Measurements from ENCODE around the gene VAV2.
"Not testable (repeated sequence)": the region's sequence is repeated elsewhere in the genome, so short reads cannot be mapped to it uniquely, and the experiment has no call there.

The VAV2 gene

GRCh38 chr9:133996531-133997520 is 4.7 kb upstream of the VAV2 start:
- DNase-seq, result no peak

DNA sequence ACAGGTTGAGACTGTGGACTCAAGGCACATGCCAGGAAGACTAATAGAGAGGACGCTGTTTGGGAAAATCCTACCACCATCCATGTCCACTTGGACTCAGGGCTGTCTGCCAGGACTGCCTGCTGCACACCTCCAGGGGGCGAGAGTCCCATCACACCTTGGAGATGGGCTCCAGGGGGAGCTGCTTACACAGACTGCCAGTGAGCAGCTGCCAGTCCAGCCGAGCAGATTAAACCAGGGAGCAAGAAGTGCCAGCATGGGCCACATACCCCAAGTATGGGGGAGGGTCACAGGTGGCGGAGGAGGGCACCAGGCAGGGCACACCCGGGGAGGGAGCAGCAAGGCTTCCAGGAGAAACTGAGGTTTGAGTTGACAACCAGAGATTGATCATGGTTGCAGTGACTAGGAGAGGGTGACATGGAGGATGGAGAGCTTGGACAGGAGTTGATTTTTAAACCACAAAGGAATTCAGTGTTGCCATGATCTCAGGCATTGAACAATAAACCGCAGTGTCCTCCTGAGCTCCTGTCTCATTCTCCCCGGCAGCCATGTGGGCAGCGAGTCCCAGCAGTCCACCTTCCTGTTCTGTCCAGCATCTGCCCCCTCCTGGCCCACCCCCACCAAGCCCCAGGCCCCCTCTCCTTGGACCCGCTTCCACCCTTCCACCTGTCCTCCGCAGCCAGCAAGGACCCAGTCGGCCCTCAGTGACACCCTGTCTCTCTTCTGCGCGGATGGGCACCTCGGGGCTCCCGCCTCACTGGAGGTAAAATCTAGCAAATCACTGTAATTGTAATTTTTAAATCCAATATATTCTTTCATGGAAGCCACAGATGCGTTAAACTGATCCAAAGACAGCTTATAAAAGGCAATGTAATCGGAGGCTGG is 3.1 kb upstream of the VAV2 start:
- no peak for DNase-seq

DNA sequence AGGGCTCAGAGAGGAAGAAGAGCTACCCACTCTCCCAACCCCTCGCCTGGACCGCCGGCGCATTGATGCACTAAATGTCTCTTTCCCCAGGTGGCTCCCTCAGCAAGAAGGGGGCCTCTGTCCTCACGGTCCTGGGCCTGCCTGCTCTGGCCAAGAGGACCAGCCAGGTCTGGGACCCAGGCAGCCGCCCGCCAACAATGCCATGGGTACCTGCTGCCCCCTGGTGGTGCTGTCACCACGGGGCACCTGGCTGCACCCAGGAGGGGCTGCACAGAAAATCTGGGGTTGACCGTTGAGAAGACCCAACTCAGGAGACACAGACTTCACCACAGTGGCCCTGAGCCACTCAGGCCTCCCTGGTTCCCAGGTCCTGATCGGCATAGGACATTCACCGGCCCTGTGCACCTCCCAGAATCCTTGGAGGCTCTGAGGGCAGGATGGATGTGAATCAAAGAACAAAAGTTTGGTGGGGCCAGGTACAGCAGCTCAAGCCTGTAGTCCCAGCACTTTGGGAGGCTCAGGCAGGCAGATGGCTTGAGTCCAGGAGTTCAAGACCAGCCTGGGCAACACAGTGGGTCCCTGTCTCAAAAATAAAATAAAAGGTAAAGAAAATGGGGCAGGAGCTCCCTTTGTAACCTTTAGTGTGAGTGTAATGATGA is 2.4 kb upstream of the VAV2 start:
- peak; percentile 73 for DNase-seq

DNA sequence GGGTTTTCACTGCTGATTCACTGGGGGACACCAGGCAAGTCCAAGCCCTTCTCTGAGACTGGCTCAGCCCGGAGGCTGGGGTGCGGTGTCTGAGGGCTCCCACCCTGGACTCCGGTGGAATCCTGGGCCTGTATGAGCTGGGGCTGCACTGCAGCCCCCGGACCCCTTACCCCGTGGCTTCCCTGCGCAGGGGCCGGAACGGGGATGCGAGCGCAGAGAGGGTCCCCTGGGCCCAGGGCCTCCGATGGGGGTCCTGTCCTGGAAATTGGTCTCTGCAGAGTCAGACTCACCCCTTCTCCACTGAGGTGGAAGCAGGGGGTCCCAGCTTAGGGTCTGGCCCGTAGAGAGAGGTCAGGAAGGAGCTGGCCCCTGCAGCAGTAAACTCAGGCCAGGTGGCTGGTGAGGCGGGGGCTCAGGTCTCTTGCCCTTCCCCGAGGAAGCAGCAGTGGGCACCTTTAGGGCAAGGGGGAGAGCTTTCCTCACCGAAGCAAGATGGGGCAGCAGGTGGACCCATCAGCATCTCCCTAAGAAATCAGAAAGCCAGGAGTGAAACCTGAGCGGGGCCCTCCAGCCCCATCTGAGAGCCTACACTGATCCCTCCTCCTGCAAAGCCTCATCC is 1.6 kb upstream of the VAV2 start:
- no peak for DNase-seq

DNA sequence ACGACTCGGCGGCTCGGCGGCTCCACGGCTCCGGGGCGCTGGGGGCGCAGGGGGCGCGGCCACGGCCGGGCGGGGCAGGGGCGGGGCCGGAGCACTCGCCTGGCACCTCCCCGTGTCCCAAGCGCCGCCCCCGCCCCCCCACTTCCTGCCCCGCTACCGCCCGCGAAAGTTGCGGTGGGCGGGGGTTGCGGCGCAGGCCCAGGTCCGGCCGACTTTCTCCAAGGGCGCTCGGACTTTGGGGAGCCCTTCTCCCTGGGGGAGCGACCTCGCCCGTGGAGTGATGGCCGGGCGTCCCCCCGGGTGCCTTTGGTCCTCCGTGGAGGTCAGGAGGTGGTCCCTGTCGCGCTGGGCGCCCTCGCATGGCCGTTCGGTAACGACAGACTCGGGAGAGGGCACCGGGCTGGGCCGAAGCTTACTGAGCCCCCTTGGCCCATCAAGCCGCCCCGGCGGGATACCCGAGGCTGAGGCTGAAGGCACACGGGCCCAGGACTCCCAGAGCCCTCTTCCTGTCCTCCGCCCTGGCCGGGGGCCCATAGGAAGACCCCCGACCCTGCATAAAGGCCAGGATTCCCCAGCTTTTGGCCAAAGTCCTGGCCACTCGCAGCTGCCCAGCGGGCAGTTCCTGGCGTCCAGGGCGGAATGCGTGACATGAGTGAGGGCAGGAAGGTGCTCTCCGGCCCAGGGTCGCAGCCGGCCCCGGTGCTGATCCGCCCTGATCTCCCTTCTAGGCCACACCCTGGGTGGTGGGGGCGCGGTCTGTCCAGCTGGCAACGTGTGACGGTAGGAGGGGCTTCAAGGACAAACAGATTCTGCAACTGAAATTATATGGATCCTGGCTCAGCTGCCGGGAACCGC is 883 bp upstream of the VAV2 start:
- DNase-seq, result peak; percentile 72

DNA sequence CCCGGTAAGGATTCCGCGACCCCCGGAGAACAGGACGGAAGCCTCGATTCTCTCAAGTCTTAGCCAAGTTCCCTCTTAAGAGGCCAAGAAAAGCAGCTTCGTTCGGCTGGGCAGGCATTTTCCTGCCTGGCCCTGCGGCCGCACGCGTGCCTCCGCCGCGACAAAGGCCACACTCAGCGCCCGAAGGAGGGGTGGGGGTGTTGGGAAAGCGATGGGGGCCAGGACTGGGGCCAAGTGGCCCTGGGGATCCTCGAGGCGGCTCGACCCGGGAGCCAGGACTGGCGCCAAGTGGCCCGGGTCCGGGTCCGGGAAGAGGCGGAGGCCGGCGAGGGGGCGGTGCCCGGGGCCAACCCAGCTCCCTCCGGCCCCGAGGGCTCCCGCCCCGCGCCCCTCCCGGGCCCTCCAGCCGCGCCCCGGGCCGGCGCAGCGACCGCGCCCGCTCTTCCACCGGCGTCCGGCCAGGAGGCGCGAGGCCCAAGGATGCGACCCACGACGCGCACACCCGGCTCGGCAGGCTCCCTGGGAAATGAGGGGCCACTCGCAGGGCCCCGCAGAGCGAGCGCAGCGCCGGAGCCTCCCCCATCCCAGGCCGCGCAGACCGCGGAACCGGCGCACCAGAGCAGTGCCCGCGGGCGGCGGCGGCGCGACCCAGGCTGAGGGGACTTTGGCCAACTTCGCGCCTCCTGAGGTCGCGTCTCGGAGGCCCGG is 756 bp downstream of the VAV2 start:
- DNase-seq, result no peak

DNA sequence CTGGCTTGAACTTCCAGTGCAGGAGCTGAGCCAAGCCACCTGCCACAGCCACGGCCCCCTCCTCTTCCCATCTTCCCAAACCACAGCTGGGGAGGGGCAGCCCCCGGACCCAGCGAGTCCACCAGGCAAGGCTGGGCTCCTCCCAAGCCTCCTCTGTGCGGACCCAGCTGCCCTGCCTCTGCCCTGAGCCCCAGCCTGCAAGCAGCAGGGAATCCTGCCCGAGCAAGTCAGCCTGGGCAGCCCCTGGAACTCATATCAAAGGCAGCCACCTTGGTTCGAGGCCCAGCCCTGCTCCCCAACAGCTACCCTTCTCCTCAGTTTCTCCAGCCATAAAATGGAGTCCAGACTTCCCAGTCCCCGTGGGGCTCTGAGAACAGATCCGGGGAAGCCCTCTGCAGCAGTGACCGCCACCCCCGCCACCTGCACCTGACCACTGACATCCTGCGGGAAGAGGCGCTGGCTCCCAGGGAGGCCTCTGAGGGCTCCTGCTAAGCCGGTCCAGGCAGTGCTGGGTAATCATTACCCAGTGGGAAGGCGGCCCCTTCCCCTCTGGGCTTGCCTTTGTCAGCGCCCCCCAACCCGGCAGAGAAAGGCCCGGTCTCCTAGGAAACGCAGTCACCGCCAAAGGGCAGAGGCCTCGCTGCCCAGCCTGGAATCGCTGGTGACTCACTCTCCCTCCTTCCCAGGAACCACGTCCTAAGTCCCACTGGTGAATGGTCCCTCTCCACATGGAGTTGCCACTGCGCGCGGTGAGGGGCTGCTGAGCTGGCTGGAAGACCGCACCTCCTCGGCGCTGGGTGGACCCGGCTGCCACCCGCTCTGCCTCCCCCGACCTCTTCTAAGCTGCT is 1.5 kb downstream of the VAV2 start:
- DNase-seq, result no peak

- DNase-seq, result no peak
Measured at GRCh38 chr9:133989625-133990365, 2.3 kb downstream of the VAV2 start.

GRCh38 chr9:133988771-133989170 is 3.4 kb downstream of the VAV2 start:
- not testable (repeated sequence) for DNase-seq

DNA sequence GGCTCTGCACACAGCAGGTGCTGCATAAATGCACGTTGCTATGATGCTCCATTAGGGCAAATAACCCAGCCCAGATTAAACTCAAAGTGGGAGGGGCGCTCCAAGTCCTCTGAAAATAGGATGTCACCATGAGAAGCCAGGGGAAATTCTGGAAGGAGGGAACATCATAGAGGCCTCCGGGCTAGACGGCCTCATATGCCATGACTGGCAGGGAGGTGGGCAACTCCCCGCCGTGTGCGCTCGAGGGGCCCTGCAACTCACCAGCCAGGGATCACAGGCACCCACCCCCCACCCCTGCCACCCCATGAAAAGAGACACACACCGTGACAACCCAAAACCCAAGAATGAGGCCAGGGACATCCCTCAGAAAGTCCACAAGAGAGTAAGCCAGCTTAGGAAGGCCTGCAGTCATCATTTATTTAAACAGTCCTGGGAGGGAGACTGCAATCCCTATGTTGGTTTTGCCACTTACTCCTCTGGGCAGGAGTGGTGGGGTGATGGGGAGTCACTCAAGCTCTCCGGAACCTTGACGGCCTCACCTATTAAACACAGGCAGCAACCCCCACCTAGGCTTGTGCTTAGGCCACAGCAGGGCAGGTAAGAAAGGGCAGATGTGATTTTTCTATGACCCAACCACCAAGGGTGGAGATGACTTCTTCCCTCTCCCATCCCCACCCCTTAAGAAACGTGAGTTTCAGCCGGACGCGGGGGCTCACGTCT is 4.0 kb downstream of the VAV2 start:
- no peak for DNase-seq

- no peak for DNase-seq
Measured at GRCh38 chr9:133987446-133987788, 4.7 kb downstream of the VAV2 start.

DNA sequence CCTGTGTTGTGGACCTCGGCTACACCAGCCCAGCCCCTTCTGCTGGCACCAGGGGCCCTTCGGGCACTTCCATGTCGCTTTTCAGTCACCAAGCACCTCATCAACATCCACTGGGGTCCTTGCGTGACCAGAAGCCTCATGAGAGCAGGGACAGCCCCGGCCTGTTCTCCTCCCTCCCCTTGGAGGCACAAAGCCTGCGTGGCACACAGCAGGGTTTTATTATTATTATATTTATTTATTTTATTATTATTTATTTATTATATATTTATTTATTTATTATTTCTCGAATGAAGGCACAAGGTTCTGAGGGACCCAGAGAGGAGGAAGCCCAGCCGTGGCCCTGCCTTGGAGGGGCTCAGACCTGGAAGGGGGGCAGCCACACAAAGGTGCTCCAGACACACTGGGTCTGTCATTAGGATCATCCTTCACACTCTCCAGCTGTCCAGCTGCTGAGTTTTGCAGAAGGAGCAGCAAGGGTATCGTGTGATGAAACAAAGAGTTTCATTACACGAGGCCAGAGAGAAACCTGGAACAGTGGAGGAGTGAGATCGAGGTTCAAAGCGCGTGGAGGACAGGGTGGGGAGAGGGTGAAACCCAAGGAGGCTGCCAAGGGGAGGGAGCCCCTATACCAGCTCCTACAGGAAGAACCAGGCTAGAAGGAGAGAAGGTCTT is 5.2 kb downstream of the VAV2 start:
- DNase-seq, result no peak

DNA sequence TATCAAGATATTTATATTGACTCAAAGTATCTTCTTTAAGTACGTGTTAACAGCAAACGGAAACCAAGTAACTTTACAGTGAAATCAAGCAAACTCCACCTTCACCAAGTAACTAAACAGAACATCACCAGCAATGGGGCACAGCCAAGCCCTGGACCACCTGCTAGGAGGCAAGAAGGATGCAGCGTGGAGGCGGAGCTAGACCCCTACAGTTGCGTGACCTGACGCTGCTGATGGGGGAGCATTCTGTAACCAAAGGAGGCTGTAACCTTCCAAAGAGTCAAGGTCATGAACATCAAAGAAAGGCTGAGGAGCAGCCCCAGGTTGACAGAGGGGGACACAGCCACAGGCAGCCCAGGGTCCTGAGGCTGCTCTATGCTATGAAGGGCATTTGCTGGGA is 6.1 kb downstream of the VAV2 start:
- no peak for DNase-seq

DNA sequence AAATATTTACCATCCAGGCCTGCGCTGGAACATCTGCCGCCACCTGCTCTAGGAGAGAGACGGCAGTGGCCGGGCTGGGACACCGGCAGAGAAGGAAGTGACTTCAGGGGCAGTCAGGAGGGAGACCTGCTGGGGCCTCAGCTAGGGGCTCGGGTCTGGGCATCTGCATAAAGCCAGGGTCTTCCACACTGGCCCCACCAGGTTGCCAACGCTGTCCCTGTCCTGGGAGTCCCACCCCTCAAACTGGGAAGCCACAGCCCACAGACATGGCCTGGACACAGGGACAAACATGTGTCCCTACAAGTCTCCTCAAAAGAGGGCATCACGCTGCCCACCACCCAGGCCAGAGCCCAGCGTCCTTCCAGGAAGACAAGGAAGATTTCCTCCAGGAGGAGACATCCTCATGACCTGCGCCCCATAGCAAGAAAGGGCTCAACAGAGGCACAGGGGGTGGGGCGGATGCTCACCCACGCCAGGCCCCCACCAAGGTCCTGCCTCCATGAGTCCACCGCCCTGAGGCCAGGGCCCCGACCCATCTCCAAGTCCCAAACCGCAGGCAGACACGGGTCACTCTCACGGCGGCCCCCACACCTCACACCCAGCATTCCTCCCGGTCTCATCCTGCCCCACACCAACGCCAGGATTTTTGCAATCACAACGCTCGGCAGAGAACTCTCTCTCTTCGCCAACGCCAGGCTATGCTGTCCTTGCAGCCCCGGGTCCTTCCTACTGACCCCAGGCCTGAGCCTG is 9.0 kb downstream of the VAV2 start:
- no peak for DNase-seq

DNA sequence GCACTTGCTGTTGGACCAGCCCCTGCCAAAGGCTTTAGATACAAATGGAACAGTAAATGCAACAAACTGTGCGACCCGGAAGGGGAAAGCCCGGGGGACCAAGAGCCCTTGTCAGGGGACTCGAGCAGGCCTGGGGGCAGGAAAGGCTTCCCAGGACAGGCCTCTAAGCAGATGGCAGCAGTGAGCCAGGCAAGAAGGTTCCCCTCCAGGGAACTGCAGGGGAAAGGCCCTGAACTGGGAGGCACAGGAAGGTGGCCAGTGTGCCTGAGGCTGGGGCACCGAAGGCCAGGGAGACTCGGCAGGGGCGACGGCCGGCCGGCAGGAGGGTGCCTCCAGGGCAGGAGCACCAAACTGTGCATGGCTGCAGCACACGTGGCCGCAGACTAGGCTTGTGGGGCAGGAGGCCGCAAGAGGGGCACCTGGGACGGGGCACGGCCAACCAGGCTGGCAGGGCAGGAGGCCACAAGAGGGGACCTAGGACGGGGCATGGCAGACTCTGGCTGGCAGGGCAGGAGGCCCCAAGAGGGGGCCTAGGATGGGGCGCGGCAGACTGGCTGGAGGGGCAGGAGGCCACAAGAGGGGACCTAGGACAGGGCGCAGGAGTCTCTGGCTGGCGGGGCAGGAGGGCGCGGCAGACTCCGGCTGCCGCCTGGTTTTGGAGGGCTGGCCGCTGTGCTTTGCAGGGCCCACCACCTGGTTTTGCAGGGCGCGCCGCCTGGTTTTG is 10.0 kb downstream of the VAV2 start:
- no peak for DNase-seq

GRCh38 chr9:133981589-133981957 is 10.6 kb downstream of the VAV2 start:
- no peak for DNase-seq
